Stimulated activated naive CD4-positive, alpha-beta T cell (primary cell): ENCODE measurements around the gene TRDN.
"Not testable (repeated sequence)": the region's sequence is repeated elsewhere in the genome, so short reads cannot be mapped to it uniquely, and the experiment has no call there.

Experiments
- DNase-seq, 6 experiments: peaks; one replicate each; lab custom pipeline; 2025; lab: John Stamatoyannopoulos, UW

TRDN gene

DNA sequence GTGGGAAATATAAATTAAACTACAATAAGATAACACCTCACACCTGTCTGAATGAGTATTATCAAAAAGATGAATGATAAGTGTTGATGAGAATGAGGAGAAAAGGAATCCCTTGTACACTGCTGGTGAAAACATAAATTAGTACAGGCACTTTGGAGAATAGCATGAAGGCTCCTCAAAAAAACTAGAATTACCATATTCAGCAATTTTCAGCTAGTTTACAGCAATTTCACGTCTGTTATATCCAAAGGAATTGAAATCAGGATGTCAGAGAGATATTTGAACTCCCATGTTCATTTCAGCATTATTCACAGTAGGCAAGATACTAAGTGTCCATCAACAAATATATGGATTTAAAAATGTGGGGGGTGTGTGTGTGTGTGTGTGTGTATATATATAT, 348.1 kb downstream of the TRDN start:
- DNase-seq: no peak

DNA sequence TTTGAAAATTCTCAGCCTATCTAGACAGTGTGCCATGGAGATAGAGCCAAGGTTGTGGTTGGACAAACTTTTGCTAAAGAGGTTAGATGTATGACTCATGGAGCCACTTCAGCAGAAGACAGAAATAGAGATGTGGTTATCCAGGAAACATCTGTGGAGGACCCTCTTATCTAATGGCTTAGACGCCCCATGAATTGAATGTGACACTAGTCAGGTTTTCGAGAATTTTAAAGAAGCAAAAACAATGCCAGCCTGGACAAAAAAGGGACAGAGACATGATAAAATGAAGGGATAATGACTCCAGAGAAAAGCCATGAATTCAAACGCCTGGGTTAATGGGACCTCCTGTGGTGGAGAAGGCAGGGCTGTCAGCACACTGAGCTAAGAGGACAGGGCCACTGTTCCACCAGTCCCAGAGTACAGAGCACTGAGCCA, 360.2 kb downstream of the TRDN start:
- DNase-seq: no peak

GRCh38 chr6:123263981-123264380, 372.8 kb downstream of the TRDN start:
- DNase-seq: no peak

DNA sequence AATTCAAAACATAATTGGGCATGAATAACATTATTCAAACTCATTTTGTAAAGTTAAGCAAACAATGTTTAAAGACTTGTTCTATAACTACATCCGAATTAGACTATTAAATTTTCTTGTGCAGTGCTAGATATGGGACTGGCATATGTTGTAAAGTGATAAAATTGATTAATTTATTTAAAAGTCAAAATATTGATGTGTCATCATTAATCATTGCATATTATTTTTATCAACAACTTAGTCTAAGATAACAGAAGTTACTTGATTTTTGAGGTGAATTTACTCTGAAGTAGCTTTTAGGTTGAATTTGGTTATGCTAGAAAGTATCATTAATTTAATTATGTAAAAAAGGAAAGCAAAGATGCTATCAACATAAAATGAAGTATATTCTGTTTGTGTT, 396.1 kb downstream of the TRDN start:
- DNase-seq: no peak

GRCh38 chr6:123233336-123233735, 403.4 kb downstream of the TRDN start:
- no peak for DNase-seq

DNA sequence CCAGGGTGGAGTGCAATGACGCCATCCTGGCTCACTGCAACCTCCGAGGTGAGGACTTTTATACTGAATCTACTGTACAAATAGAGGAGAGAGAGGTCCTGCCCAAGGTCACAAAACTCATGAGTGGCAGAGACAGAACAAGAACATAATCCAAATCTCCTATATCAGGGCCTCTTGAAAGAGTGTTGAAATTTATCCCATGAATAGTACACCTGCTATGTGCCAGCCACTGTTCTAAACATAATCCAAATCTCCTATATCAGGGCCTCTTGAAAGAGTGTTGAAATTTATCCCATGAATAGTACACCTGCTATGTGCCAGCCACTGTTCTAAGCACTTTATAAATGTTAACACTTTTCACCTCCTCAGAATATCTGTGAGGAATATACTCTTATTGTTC, 409.0 kb downstream of the TRDN start:
- not testable (repeated sequence) for DNase-seq

GRCh38 chr6:123226398-123226797, 410.4 kb downstream of the TRDN start:
- no peak for DNase-seq

DNA sequence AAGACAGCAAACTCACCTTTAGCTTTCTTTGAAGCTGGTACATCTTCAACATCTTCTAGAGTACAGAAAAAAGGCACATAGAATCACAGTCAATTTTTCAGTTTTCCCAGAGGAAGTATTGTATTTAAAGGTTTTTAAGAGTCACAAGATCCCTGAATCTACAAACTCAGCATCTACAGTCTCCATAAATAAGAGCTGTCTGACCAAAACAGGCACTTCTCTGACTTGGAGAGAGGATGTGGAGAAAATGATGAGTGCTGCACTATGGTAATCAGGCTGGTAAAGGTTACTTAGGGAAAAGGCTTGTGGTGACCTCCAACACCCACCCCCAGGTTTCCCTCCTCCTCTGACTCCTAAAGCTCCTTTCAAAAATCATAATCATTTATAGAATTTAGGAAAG, 412.7 kb downstream of the TRDN start:
- no peak for DNase-seq

GRCh38 chr6:123223461-123223860, 413.3 kb downstream of the TRDN start:
- DNase-seq: no peak

DNA sequence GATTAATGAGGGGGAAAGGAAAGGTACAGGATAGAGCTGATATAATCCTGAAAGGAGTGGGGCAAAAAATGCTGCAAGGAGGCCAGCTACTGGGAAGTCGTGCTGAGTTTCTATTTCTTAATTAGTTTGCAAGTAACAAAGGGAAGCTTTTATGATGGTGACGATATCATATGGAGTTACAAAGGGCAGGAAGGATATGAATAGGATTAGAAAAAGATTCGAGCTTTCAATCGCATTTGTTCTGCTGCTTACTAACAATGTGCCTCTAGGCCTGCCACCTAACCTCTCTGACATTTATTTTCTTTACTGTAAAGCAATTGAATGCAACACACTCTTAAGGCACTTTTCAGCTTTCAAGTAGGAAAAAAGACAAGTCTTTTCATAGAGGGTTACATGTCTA, 421.5 kb downstream of the TRDN start:
- DNase-seq: no peak

DNA sequence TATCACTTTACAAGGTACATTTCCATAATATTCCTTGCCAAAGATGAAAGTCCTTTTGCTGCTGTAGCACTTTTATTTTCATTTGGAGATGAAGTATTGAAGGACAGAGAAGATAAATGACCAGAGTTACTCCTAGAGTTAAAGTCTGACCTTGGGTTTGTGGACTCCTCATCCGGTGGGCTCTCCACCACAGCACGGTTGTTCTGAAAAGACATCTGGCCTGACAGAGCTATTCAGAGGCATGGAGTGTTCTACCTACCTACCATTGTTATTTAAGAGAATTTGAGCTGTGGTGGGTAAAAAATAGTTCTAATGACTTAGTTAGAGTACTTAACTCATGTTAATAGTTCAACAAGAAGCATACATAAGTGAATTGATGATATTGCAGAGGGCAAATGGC, 422.3 kb downstream of the TRDN start:
- no peak for DNase-seq

DNA sequence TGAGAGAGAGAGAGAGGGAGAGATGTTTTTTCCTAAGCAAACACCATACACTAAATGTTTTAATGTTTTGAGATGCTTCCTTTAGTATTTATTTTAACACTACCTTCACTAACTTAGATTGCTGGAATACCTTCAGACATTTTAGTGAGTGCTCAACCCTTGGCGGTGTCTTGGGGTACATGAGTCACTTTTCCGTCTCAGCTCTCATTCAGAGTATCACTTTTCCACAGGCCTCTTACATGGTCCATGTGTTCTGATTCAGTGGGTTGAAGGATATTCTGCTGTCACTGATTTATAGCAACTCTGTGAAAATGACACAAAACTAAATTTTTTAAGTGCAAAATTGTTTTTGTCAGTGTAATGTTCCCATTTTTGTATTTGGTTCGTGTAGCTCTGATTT, 422.8 kb downstream of the TRDN start:
- no peak for DNase-seq

DNA sequence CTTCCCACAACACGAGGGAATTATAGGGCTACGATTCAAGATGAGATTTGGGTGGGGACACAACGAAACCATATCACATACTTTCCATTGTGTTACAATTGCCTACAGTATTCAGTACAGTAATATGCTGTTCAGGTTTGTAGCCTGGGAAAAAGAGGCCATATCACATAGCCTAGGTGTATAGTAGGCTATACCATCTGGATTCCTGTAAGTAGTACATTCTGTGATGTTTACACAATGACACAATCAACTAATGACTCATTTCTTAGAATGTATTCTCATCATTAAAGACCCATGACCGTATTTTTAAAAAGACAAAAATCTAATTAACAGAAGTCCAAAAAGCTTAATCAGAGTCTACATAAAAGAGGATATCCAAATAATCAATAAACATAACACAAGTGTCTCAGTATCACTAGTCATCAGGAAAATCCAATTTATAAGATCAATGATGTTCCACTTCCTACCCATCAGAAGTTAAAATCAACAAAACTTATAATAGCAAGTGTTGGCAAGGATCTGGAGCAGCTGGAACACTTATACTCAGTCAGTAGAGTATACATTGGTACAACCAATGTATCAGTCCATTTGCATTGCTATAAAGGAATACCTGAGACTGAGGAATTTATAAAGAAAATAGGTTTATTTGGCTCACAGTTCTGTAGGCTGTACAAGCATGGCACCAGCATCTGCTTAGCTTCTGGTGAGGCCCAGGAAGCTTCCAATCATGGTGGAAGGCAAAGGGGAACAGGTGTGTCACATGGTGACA, 424.8 kb downstream of the TRDN start:
- no peak for DNase-seq

DNA sequence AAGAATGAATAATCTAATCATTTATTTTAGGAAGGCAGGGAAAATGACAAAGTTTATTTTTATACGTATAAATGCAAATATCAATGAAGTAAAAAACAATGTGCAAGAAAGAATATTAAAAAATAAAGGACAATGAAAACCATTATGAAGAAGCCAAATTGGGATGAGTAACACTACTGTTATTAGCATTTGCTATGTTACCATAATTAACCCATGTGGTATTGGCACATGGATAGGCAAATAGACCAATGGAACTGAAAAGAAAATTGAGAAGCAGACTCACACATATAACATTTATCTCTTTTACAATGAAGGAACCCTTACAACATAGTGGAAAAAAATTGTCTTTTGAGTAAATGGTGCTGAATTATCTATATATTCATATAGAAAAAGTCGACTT, 426.1 kb downstream of the TRDN start:
- no peak for DNase-seq

GRCh38 chr6:123207967-123208510, 428.7 kb downstream of the TRDN start:
- no peak for DNase-seq

DNA sequence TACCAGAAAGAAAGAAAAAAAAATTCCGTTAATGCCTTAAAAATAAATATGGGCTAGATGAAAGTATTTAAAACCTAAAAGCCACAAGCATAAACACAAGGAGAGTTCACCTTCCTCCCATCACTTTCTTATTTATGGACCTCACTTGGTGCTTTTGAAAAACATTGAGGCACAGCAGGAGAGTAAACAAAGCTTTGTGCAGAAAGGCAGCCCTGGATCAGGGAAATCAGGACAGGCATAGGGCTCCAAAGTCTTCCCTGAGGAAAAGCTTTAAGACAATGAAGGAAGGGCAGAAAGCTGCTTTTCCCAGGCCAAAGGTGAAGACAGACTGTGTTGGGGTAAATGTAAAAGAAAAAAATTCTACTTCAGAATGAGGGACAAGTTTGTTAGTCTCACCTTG, 432.8 kb downstream of the TRDN start:
- DNase-seq: no peak

GRCh38 chr6:123201869-123202372, 434.8 kb downstream of the TRDN start:
- no peak for DNase-seq

DNA sequence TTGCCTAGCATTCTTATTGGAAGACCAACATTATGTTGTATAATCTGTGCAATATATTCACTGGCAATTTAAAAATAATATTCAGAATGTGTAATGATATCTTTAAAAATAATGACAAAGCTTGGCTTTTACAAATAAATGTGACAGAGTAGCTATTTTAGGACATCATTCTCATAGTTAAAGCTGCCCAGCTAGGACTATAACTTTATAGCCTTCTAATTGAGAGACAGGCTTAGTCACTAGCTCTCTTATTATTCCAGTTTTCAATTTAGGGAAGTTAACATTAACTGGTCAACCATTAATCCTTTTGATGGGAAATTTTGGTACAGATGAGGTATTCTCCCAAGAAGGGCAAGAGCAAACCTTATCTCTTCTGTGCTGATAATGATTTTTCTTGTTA, 443.5 kb downstream of the TRDN start:
- DNase-seq: no peak

DNA sequence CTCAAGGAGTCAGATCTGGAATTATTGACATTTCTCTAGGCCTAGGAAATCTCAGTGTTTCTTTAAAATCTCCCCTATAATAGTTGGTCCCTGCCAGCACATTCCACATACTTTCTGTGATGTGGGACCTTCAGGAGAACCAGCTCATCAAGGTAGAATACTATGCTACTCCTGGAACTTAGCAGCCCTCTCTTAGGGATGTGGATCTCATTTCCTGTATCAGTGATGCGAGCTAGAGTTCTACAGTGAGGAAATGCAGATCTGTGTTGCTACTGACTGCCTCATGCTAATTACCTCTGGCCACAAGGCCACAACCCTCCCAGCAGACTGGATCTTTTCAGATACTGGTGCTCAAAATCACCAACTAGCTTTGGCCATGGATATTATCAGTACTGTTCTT, 446.9 kb downstream of the TRDN start:
- no peak for DNase-seq

DNA sequence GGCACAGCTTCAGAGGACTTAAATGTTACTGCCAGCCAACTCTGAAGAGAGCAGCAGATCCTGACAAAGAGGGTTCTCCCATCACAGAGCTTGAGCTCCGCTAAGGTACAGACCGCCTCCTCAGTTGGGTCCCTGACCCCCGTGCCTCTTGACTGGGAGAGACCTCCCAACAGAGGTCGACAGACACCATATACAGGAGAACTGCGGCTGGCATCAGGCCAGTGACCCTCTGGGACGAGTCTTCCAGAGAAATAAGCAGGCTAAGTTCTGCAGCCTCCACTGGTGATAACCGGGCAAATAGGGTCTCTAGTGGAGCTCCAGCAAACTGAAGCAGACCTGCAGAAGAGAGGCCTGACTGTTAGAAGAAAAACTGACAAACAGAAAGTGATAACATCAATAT, 453.8 kb downstream of the TRDN start:
- DNase-seq: no peak

DNA sequence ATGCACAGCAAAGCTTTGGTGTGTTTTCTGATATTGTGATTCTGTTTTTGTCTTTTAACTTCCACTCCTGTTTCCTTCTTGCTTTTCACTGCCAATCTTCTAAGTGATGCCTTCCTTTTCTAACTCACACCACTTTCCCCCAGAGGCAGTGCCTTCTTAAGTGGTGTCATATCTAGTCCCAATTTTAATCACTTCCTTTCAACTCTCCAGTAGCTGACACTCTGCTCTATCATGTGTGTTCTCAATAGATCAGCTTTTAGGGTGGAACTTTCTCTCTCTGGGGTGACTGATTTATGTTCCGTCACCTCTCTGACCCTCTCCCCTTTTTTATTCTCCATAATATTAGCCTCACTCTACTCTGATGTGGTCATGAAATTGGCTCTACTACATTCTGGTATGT, 460.0 kb downstream of the TRDN start:
- no peak for DNase-seq

GRCh38 chr6:123171341-123172115, 465.2 kb downstream of the TRDN start:
- DNase-seq: no peak

DNA sequence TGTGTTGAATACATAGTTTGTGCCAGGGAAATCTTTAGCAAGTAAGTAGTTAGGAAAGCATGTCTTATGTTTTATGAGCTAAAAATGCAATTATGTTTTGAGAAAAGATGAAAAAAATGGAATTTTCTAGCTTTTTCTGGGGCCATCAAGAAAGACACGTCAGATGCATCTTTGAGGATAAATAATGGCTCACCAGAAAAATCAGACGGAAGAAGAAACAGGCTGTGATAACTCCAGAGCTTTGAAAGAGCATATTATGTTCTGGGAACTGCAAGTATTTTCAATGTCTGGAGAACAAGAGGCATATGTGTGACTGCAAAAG, 467.0 kb downstream of the TRDN start:
- no peak for DNase-seq
